NB4 (cell line): Measurements from ENCODE around the gene CLK3.

Source experiments
- CTCF ChIP-seq: IDR thresholded peaks from one replicate; pipeline ENCODE4 v1.5.1; 2012; ENCODE audit warnings: low read depth, low read length
- MAX ChIP-seq: IDR thresholded peaks from 2 replicates; pipeline ENCODE4 v1.6.1; 2011; ENCODE audit warnings: low read depth, low read length
- POLR2A ChIP-seq: IDR thresholded peaks from 2 replicates; pipeline ENCODE4 v1.6.1; 2011; ENCODE audit warnings: mild to moderate bottlenecking; ENCODE audit not compliant: insufficient read length; ENCODE audit errors: extremely low read depth

GRCh38 chr15:74578496-74578994 is 37.1 kb upstream of the CLK3 start:
- TF ChIP-seq POLR2A: no peak
- no peak for TF ChIP-seq CTCF
- no peak for TF ChIP-seq MAX
